K562 (cell line): ENCODE measurements around the gene TMEM273. TPM values are rescaled to one million over a fixed set of nuclear protein-coding genes. Genes with fewer than 3 reads are reported as not detected.
A peak's percentile ranks its signal among the peaks of the same experiment; 100 is the strongest.

Experiments
- ATAC-seq: fragments of 200-7000 bp; cut with Tn5 transposase; 3 replicates; pipeline ENCODE4 v1.9.1; 2020; ENCODE audit warnings: moderate library complexity
- BruUV-seq: library from RNA; stranded (reverse); fragments of 400-500 nt; replicated peaks from 2 replicates; lab custom pipeline; 2021; lab: Mats Ljungman, UMichigan
- CTCF ChIA-PET: fragments of 300-600 bp; formaldehyde crosslinking; extraction: SDS; loops from one replicate; lab custom pipeline; 2021; ENCODE audit warnings: low intra/inter-chr PET ratio; lab: Yijun Ruan, JAX
- POLR2A ChIA-PET: fragments of 300-600, 350-650 bp; sonication (Branson Sonifier 250); formaldehyde crosslinking; extraction: SDS; loops from one replicate; lab custom pipeline; 2021; ENCODE audit warnings: antibody characterized with exemption, inconsistent platforms; lab: Yijun Ruan, JAX
- DNase-seq, 4 experiments: peaks; one replicate each; pipeline versions ENCODE4 v3.0.0 to v3.0.0-alpha.2; 2011 to 2018; ENCODE audit warnings: low spot score in 3 of 4, mixed read lengths in 3 of 4; ENCODE audit errors: extremely low read depth in 1 of 4
- FAIRE-seq: peaks from 2 replicates; lab custom pipeline; 2011; peaks lifted over from hg19 to GRCh38; lab: Jason Lieb, UNC
- H2AFZ ChIP-seq: 2 replicates; pipeline ENCODE4 v1.6.0; 2011; ENCODE audit warnings: low read depth, low read length, control low read depth, inconsistent platforms
- H3K27ac ChIP-seq: fragments of 200-600 bp; 3 replicates; pipeline ENCODE4 v1.8.0; 2011; ENCODE audit warnings: low read depth, mild to moderate bottlenecking, control low read depth, inconsistent platforms, low read length, moderate library complexity, mixed read lengths; ENCODE audit errors: extremely low read depth
- H3K27me3 ChIP-seq, 2 experiments: fragments of 300-600 bp in 1 of 2; 2 replicates in 1 of 2; 3 replicates in 1 of 2; pipeline versions ENCODE4 v1.6.0 to v1.8.0; 2011; ENCODE audit warnings: inconsistent platforms in 2 of 2, low read length in 2 of 2, mild to moderate bottlenecking in 1 of 2, mixed read lengths in 1 of 2, moderate library complexity in 1 of 2; ENCODE audit not compliant: control insufficient read depth in 2 of 2, insufficient read depth in 2 of 2
- H3K36me3 ChIP-seq: fragments of 300-600 bp; 3 replicates; pipeline ENCODE4 v1.8.0; 2011; ENCODE audit warnings: mild to moderate bottlenecking, low read length, inconsistent platforms; ENCODE audit not compliant: control insufficient read depth, insufficient read depth
- H3K4me1 ChIP-seq, 2 experiments: fragments of 200-600 bp in 1 of 2; replicated peaks in 1 of 2; 2 replicates in 1 of 2; 3 replicates in 1 of 2; pipeline versions ENCODE4 v1.5.1 to v1.8.0; 2011; ENCODE audit warnings: inconsistent platforms in 2 of 2, low read length in 2 of 2, mild to moderate bottlenecking in 1 of 2, mixed read lengths in 1 of 2, moderate library complexity in 1 of 2; ENCODE audit not compliant: control insufficient read depth in 2 of 2, insufficient read depth in 2 of 2
- H3K4me2 ChIP-seq: 2 replicates; pipeline ENCODE4 v1.6.1; 2011; ENCODE audit warnings: low read length, control low read depth, inconsistent platforms, mixed read lengths; ENCODE audit not compliant: insufficient read depth
- H3K4me3 ChIP-seq: fragments of 200-600 bp; sonication (generic), shearing (Covaris generic); 2 replicates; pipeline ENCODE4 v1.5.1; 2016; ENCODE audit warnings: control low read depth, inconsistent platforms
- H3K79me2 ChIP-seq: fragments of 200-600 bp; 3 replicates; pipeline ENCODE4 v1.8.0; 2011; ENCODE audit warnings: low read length, inconsistent platforms; ENCODE audit not compliant: control insufficient read depth, insufficient read depth
- H3K9ac ChIP-seq, 2 experiments: 2 replicates each; pipeline versions ENCODE4 v1.6.0 to v1.6.1; 2011; ENCODE audit warnings: low read depth in 2 of 2, low read length in 2 of 2, control low read depth in 1 of 2, inconsistent platforms in 1 of 2, mild to moderate bottlenecking in 1 of 2, mixed read lengths in 1 of 2; ENCODE audit not compliant: insufficient read depth in 1 of 2
- H3K9me1 ChIP-seq: one replicate; pipeline ENCODE4 v1.6.0; 2011; ENCODE audit warnings: inconsistent platforms, mild to moderate bottlenecking, low read length, moderate library complexity; ENCODE audit not compliant: control insufficient read depth, insufficient read depth
- H3K9me3 ChIP-seq: replicated peaks from 2 replicates; pipeline ENCODE4 v1.5.1; 2011; ENCODE audit warnings: low read depth, low read length, inconsistent platforms; ENCODE audit not compliant: control insufficient read depth, insufficient read depth
- H4K20me1 ChIP-seq: replicated peaks from 2 replicates; pipeline ENCODE4 v1.6.1; 2011; ENCODE audit warnings: low read length, inconsistent platforms, mixed read lengths; ENCODE audit not compliant: control insufficient read depth, insufficient read depth
- COPS2 ChIP-seq: fragments of 450-650 bp; conservative IDR thresholded peaks from 2 replicates; pipeline ENCODE4 v1.6.1; 2016; ENCODE audit warnings: mild to moderate bottlenecking, moderate library complexity
- DPF2 ChIP-seq: fragments of 450-650 bp; IDR thresholded peaks from 2 replicates; pipeline ENCODE4 v1.6.1; 2016
- ETV6 ChIP-seq, 3 experiments: fragments of 150-350 bp in 1 of 3; sonication (generic) in 1 of 3; formaldehyde crosslinking in 1 of 3; IDR thresholded peaks; 2 replicates each; pipeline versions ENCODE4 v1.6.1 to v1.8.0; 2014 to 2022; ENCODE audit warnings: borderline replicate concordance in 2 of 3, low read depth in 2 of 3, antibody characterized with exemption in 1 of 3, low read length in 1 of 3, mild to moderate bottlenecking in 1 of 3, missing genetic modification reagents in 1 of 3
- HMGXB4 ChIP-seq: sonication (generic); formaldehyde crosslinking; IDR thresholded peaks from 2 replicates; pipeline ENCODE4 v1.8.1; 2023; ENCODE audit warnings: mild to moderate bottlenecking, missing genetic modification reagents
- JUN ChIP-seq, 2 experiments: sonication (generic) in 1 of 2; formaldehyde crosslinking in 1 of 2; IDR thresholded peaks; 2 replicates each; pipeline versions ENCODE4 v1.6.1 to v1.8.0; 2012 to 2022; ENCODE audit warnings: borderline replicate concordance in 2 of 2, mild to moderate bottlenecking in 2 of 2, improper control_type of control experiment in 1 of 2, low read depth in 1 of 2, low read length in 1 of 2, missing genetic modification reagents in 1 of 2
- PKNOX1 ChIP-seq: fragments of 450-650 bp; IDR thresholded peaks from 2 replicates; pipeline ENCODE4 v1.6.1; 2016
- THAP7 ChIP-seq: fragments of 250-450 bp; sonication (Bioruptor Pico); IDR thresholded peaks from 2 replicates; pipeline ENCODE4 v1.5.0; 2021
- USF1 ChIP-seq: sonication (generic); formaldehyde crosslinking; IDR thresholded peaks from 2 replicates; pipeline ENCODE4 v1.9.0; 2022; ENCODE audit warnings: mild to moderate bottlenecking, missing genetic modification reagents
- ZMIZ1 ChIP-seq, 2 experiments: fragments of 150-350 bp in 1 of 2; IDR thresholded peaks; 2 replicates each; pipeline ENCODE4 v1.6.1; 2012 to 2016; ENCODE audit warnings: low read depth in 2 of 2, low read length in 2 of 2, mild to moderate bottlenecking in 1 of 2, moderate library complexity in 1 of 2
- ZNF77 ChIP-seq: fragments of 250-450 bp; sonication (Bioruptor Pico); IDR thresholded peaks from 2 replicates; pipeline ENCODE4 v1.5.0; 2020
- ZSCAN29 ChIP-seq: fragments of 450-650 bp; IDR thresholded peaks from 2 replicates; pipeline ENCODE4 v1.6.1; 2017
- WGBS: fragments of 100-300 bp; shearing (Covaris generic); methylation state at CpG from one replicate; pipeline ENCODE4 v1.1.6; 2016; ENCODE audit warnings: low coverage, mixed read lengths; ENCODE audit not compliant: insufficient coverage; ENCODE audit errors: missing lambda C conversion rate; 5-methylcytosine and 5-hydroxymethylcytosine counted together
- in situ Hi-C: fragments of 300-500 bp; cut with MboI; formaldehyde crosslinking; loops from 4 replicates; pipeline ENCODE4 v1.15.0; 2018; ENCODE audit warnings: inconsistent platforms, mixed read lengths
- intact Hi-C: fragments of 100-400 bp; cut with micrococcal nuclease; formaldehyde crosslinking; loops from 2 replicates; pipeline ENCODE4 v1.14.2; 2022
- polyA plus RNA-seq, 8 experiments: library from polyadenylated mRNA; depleted of rRNA in 4 of 8; stranded (reverse) in 5 of 8; unstranded in 3 of 8; fragments of >200 nt; fragmentation: Nextera tagmentation in 2 of 8; fragmentation: Illumina TruSeq in 1 of 8; extraction: Ambion mirVana in 2 of 8; extraction: Trizol in 1 of 8; gene quantifications; 2 replicates each; pipeline versions ENCODE4 v1.2.1 to v1.2.3, GENCODE V29; 2011 to 2014; ENCODE audit warnings: inconsistent platforms in 1 of 8, missing spikeins in 1 of 8
- total RNA-seq, 7 experiments: library from RNA; depleted of rRNA in 6 of 7; stranded (reverse); fragments of >200 nt in 6 of 7; fragmentation: Illumina TruSeq in 2 of 7; extraction: Trizol in 2 of 7; gene quantifications; 2 replicates each; pipeline versions ENCODE4 v1.2.1 to v1.2.3, GENCODE V29; 2011 to 2021; ENCODE audit warnings: low replicate concordance in 1 of 7

Gene TMEM273
- total and polyA plus RNA-seq, 9 of the 15 experiments (the other 6 are each of a cell fraction or from before 2014, with no cell fraction given), result 39.2 to 131 (median 95.6) TPM

- H2AFZ ChIP-seq, result peak overlapping the region; percentile 56
- TSS peak; percentile 23 for BruUV-seq
- no peaks in the 10 kb centered on the region for H3K27me3 ChIP-seq
- H3K4me2 ChIP-seq, result peak overlapping the region; percentile 62
- ChIA-PET CTCF (interaction anchor here (1.0 kb wide), 1 partner anchor 10 kb away, joined by 3 read pairs; no protein-coding TSS in a partner anchor), POLR2A (no interaction called here)
- intact Hi-C loops, result loop anchor here (10.0 kb wide), 1 partner anchor 1141 kb away; no protein-coding TSS in a partner anchor
- no peaks in the 10 kb centered on the region for H4K20me1 ChIP-seq
- FAIRE-seq, result peak; percentile 85
- in situ Hi-C loops, result no loop called here
- no peaks in the 10 kb centered on the region for H3K9me1 ChIP-seq
- H3K79me2 ChIP-seq, result peaks cover 91% of the 10 kb centered on the region
- peak overlapping the region; percentile 15 to 75; a peak in 3 of 4 replicates for H3K9ac ChIP-seq
- H3K9me3 ChIP-seq, result no peaks in the 10 kb centered on the region
- H3K27ac ChIP-seq, result peak overlapping the region; percentile 88
- peak; percentile 74 for ATAC-seq
- 0% methylated on average over 5 of the region's 5 CpGs for WGBS
- DNase-seq, result peak; percentile 66 to 92 (median 75)
- no peaks in the 10 kb centered on the region; the same call in 2 of the 3 replicates for H3K36me3 ChIP-seq
- H3K4me1 ChIP-seq, result peaks cover 49 to 80% of the 10 kb centered on the region in 2 experiments
- no peak overlapping the region for H3K4me3 ChIP-seq
- TF ChIP-seq ZMIZ1 (IDR thresholded peaks at IDR 0.05; ENCODE audit: low read depth in 2 of 2, low read length in 2 of 2) (peak in 1 of 2 experiments; percentile 73; a peak in 1 of 4 replicates), HMGXB4 (CRISPR knock-in tag) (no peak), ZNF77 (CRISPR knock-in tag) (no peak), ETV6 (IDR thresholded peaks at IDR 0.05; ENCODE audit: borderline replicate concordance in 1 of 2, low read depth in 2 of 2, low read length in 1 of 2) (peak; percentile 96 to 99), ETV6 (CRISPR knock-in tag; IDR thresholded peaks at IDR 0.05; ENCODE audit: borderline replicate concordance) (no peak), ZSCAN29 (no peak), USF1 (CRISPR knock-in tag) (no peak), JUN (IDR thresholded peaks at IDR 0.05; ENCODE audit: borderline replicate concordance, low read depth, low read length) (peak; percentile 63), JUN (CRISPR knock-in tag; IDR thresholded peaks at IDR 0.05; ENCODE audit: borderline replicate concordance) (no peak), COPS2 (no peak), THAP7 (CRISPR knock-in tag) (no peak), PKNOX1 (peak; percentile 79), DPF2 (peak; percentile 95)
Observed at GRCh38 chr10:49183596-49184542, 4.3 kb downstream of the TMEM273 start.
